ENCODE measurements around the gene ZFYVE19.

ZFYVE19 gene, protein sequence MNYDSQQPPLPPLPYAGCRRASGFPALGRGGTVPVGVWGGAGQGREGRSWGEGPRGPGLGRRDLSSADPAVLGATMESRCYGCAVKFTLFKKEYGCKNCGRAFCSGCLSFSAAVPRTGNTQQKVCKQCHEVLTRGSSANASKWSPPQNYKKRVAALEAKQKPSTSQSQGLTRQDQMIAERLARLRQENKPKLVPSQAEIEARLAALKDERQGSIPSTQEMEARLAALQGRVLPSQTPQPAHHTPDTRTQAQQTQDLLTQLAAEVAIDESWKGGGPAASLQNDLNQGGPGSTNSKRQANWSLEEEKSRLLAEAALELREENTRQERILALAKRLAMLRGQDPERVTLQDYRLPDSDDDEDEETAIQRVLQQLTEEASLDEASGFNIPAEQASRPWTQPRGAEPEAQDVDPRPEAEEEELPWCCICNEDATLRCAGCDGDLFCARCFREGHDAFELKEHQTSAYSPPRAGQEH

DNA sequence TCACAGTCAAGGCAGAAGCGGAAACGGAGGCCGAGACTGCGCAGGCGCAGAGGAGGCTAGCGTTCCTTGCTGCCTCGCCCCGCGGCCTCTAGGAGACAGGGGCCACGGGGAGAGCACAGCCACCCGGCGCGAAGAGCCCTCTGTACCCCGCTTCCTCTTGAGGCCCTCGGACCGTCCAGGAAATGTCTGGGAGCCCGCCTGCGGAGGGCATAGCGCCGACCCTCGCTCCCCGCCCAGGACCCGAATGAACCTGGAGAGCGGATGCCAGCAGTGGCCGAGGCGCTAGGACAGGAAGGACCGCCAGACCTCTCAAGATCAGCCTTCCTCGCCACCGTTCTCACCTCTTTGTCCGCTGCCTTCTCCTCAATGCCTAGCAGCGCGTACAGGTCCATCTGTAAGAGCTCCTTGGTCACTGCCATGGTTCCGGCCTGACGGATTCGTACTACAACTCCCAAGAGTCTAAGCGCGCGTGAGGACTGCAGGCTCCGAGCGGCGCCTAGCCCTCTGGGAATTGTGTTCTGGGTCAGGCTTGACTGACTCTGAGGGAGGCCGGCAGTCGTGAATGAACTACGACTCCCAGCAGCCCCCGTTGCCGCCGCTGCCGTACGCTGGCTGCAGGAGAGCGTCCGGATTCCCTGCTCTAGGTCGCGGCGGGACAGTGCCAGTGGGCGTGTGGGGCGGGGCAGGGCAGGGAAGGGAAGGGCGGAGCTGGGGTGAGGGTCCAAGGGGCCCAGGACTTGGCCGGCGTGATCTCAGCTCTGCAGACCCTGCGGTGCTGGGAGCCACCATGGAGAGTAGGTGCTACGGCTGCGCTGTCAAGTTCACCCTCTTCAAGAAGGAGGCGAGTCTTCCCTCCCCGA is at the start of gene ZFYVE19, which contains the start of gene DNAJC17:
Gene ZFYVE19 (plus strand): TSS at position 62 of the 860 bp plus-strand sequence. CDS start 501 bp downstream, at position 563.
Gene DNAJC17 (minus strand): TSS at position 446 of the 860 bp plus-strand sequence. CDS start 27 bp downstream, at position 419.
- DNase-seq: peak; percentile 96

DNA sequence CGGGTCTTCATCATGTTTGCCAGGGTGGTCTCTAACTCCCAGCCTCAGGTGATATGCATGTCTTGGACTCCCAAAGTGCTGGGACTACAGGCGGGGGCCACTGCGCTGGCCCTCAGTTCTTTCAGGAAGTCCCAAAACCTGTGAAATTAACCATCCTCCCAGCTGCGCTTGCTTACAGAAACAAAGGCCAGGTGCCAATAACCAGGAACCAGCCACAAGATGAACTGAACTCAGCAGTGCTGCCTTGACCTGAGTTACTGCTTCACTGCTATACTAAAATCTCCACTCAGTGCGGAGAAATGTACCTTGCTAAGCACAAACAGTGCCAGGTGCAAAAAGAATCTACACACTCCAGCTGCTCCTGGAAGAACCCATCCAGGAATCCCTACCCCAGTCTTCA is 46.9 kb upstream of the ZFYVE19 start:
- DNase-seq: no peak

DNA sequence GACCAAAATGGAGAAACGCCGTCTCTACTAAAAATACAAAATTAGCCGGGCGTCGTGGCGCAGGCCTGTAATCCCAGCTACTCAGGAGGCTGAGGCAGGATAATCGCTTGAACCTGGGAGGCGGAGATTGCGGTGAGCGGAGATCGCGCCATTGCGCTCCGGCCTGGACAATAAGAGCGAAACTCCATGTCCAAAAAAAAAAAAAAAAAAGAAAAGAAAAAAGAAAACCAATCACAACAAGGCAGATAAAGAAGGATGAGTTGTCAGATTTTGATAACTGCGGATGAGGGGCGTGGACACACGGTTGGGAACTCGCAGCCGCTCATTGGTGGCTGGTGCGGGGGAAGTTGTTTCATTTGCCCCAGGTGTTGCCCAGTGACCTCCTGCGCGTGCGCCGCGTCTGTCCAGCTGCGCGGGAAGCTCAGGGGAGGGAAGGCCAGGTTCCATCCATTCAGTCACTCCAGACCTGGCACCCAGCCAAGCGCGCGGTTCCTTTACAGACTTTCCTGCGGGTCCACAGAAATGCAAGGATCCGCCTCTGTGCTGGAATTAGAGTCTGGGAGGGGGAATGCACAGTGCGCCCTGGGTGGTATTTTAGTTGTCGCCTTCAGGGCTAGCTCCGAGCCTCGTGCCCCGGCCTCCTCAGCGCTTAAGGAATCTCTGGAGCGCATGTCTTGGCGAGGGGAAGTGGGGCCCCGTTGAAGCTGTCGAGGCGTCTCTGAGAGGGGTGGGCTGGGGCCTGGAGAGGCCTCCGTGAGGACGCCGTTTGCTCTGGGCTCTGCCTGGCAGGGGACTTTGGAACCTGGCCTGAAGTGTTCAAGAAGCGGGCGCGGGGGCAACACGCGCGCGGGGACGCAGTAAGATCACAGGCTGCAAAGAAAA is 43.7 kb upstream of the ZFYVE19 start:
- peak; percentile 70 for DNase-seq

DNA sequence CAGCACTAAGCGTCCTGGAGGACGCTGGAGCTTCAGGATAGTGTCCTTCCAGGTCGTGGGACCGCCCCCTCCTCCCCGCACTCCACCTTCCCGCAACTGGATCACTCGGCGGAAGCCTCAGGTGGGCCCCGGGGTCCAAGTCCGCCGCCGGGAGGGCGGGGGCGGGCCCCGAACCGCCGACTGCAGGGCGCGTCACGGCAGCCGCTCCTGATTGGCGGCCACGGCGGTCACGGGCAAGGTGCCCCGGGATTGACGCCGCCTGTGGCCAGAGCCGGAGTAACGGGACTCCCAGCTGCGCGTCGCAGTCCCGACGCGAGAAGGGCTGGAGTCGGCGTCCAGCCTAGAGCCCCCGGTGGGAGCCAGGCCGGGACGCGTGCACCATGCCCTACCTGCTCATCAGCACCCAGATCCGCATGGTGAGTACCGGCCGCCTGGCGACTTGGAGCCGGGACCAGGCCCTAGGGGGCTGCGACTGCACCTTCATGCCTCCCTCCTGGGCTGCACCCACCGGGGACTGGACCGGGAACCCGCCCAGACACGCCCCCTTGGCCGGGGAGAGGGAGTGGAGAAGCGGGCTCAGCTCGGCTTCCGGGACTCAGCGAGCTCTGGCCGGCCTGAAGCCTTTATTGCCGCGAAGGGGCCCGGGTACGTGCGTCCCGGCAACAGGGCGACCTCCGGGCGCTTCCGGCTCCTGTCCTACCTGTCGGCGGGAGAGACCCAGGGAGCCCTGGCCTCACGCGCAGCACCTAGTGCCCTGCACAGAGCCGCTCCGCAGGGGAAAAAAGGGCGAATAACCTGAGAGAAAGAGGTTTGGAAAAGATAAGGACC is 42.9 kb upstream of the ZFYVE19 start, which contains the start of gene GCHFR:
Gene GCHFR (plus strand): TSS at position 268 of the 828 bp plus-strand sequence. CDS start 113 bp downstream, at position 381.
- DNase-seq: peak; percentile 80

DNA sequence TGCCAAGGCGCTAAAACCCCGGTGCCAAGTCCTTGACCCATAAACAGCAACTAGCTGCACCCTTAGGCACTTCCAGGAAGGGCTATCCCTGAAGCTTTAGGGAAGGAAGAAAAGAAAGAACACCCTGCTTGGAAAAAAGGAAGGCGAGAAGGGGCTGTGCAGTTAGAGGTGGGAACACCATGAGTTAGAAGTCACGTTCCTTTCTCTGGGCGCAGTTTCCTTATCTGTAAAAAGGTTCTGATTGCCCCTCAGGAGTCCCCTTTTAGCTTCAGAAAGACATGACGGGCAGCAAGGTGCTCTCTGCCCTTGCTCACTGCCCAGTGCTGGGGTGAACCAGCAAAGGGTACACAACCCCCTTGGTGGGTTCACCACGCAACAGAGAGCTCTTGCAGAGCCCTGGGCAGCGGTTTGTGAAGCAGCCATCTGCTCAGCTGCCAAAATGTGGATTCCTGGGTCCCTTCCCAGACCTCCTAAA is 42.2 kb upstream of the ZFYVE19 start:
- DNase-seq: no peak

DNA sequence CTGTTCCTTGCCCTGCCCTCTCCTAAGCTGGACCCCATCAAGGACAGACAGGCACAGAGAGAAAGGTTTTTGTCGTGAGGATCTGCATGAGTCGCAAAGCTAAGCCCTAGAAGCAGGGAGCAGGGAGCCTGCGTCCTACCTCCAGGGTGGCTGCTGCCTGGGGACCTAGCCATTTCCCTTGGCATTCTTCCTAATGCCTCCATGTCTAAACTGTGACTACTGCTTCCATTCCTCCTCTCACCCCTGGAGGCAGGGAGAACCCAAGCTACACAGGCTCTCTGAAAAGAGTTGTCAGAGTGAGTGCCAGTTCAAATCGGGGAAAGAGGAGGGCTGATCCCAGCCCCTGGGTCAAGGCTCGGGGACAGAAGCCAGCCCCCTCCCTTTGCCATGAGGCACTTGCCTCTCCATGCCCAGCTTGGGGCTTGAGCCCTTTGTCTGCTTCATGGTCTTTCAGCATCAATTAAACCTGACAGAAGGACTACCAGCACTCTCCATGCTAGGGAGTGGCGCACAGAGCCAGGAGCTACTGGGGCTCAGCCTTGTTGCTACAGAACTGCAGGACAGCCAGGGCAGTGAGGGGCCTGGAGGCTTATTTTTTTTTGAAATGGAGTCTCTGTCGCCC is 40.6 kb upstream of the ZFYVE19 start:
- DNase-seq: no peak

DNA sequence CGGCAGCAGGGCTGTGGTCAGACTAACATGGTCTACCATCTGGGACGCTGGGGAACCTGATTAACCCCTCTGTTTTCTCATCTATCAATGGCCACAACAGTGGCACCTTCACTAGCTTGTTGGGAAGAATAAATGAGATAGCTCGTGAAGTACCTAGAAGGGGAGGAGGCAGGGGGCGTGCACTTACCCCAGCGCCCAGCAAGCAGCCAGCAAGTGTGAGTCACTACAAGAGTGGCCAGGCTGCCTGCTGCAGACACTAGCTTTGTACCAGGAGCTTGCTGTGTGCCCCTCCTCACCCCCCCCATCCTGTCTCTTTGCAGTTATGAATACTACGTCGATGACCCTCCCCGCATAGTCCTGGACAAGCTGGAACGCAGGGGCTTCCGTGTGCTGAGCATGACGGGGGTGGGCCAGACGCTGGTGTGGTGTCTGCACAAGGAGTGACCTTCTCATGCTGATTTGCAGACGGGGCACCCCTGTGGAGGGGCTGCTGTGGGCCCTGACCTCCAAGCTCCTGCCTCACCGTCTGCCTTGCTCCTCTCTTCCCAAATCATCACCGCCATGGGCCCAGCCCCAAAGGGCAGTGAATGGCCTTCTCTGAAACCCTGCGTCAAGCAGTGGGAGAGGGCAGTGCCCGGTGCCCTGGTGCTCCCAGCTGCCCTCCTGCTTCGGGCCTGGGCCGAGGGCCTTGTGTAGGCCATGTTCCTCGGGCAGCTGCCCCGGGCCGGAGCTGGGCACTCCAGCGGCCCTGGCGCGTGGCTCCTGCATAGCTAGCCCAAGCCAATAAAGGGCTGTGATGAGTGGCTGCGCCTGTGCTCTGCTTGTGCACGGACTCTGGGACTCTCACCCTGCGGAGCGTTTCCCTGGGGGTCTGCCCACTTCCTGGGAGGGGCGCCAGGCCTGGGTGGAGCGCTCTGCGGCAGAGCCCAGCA is 39.7 kb upstream of the ZFYVE19 start:
- DNase-seq: no peak

DNA sequence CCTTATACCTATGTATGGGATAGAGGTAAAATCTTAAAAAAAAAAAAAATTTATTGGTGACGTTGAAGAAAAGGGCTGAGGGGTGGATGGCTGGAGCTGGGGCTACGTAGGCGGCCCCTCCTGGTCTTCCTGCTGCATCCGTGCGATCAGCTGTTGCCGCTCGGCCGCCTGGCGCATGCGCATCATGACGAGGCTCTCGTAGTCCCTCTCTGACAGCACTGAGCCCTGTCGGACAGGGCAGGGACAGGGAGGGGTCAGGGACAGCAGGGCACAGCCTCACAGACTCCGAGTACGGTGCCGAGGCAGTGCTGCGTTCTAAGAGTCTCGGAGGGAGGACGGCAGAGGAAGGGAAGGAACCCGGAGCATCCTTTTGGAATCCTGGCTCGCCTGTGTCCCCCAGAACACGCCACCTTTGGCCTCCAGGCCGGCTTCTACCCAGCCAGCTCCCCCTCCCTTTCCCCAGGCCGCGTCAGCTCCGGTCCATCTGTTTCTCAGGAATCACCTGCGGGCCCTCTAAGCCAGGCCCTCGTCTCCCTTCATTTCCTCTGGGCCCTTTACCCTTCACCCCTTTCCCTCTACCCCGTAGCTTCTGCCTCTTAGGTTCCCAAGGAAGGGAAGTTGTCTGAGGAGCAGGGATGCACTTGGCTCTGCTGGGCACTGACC is 38.9 kb upstream of the ZFYVE19 start:
- DNase-seq: no peak

DNA sequence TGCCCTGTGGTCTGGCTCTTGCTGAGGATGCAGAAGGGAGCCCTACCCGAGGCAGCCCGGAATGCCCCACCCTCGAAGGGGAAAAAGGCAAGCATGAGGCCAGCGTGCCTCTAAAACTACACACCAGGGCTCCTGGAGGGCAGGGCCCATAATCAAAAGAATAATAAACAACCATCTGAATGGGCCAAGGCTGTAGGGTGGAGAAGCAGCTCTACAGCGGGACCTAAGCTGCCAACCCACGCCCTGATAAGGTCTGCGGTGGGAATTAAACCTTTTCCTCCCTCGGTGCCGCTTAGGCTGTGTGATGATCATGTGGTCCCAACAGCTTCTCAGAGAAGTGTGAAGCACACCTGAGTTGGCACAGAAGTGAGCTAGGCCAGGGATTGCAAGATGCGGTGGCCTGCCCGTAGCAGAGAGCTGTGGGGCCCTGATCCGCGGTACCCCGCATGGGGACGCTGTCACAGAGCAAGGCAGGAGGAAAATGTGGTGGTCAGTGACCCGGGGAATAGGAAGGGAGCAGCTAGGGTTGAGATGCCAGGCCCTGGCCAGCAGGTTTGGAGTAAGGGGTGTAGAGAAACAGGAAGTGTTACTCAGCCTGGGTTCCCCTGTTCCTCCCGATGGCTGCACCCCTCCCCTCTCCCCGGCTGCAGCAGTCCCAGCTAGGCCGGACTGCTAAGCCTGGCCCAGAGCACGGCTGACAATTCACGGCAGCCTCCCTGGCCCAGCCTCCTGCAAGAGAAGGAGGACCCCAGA is 38.2 kb upstream of the ZFYVE19 start:
- no peak for DNase-seq

DNA sequence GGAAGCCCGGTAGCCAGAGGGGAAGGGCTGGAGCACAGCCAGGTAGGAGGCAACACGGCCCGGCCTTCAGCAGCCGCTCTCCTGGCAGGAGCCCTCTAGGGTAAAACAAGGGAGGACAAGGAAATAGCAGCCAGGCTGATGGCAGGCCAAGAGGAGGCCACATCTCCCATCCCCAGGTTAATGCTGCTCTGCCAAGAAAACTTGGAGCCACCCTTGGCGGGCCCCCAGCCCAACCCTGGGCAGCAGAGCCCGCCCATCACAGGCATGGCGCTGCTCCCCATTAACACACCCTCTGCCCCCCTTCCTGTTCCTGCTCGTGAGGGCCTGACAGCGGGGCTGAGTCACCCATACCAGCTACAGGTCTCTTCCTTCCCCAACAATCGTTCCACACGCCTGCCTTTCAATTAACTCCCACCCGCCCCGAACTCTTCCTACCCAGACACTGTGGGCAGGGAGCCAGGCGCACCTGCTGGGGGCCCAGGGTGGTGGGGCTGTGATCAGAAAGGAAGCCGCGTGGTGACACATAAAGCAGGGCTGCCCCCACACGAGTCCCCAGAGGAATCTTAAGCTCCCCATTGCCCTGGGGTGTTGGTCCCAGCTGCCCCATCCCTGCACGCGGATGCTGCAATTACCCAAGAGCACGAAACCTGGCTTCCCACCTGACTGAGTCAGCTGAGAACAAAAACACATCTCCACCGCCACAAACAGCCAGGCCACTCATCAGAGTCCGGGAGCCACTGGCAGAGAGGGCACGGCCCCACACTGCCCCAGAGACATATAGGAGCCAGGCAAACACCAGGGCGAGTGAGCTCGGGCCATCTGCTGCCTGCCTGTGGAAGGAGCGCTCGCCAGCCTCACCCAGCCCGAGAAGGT is 37.4 kb upstream of the ZFYVE19 start, which contains the start of gene C15orf62:
Gene C15orf62 (plus strand): TSS at position 707 of the 873 bp plus-strand sequence. CDS start 516 bp downstream, outside the sequence.
- peak; percentile 80 for DNase-seq

DNA sequence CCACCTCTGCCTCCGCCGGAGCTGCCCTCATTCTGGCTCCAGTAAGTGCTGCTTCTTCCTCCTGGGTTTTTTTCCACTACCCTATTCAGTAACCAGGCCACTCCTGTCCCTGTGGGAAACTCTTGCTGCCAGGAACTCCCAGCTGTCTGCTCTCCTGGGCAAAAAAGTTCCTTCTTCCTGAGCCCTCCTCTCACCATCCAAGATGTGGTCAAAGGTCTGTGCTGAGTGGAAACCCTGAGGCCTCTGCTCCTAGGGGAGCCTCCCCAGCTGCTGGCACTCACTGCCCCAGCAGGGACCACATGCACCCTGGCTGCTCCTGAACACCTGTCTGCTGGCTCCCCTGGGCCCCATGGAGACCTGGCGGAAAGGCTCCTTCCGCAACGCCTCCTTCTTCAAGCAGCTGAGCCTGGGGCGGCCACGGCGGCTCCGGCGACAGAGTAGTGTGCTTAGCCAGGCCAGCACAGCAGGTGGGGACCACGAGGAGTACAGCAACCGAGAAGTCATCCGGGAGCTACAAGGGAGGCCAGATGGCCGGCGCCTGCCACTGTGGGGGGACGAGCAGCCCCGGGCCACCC is 36.7 kb upstream of the ZFYVE19 start:
- DNase-seq: no peak

DNA sequence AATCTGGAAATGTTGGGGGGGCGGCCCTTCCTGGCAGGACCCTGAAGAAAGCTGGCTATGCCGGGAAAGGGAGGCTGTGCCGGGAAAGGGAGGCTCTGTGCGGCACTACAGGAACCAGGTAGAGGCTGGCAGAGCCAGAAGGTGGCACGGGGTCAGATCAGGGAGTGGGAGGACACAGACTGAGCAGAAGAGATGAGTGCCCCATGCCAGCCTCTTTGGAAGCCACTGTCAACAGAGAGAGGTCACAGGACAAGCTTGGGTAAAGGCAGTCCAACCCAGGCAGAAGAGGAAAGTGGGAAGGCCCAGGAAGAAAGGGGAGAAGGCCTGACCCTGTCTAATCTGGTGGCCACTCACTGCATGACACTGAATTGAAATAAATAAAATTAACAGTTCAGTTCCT is 35.6 kb upstream of the ZFYVE19 start:
- DNase-seq: no peak

DNA sequence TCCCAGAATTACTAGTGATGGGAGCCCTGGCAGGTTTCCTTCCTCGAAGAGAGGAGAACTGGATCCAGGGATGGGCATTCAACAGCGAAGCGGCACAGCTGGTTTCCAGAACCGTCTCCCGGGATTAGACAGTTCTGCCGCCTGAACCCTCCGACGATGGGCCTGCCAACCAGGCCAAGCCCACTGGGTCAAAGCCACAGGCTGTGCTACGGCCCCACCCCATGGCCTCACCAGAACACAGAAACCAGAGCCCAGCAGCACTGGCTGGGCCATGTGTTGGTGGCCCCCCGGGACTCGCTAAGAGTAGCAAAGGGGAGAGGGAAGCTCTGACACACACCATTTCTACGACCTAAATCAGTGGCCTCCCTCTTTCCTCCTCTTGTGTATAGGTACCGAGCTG is 34.9 kb upstream of the ZFYVE19 start:
- DNase-seq: no peak

DNA sequence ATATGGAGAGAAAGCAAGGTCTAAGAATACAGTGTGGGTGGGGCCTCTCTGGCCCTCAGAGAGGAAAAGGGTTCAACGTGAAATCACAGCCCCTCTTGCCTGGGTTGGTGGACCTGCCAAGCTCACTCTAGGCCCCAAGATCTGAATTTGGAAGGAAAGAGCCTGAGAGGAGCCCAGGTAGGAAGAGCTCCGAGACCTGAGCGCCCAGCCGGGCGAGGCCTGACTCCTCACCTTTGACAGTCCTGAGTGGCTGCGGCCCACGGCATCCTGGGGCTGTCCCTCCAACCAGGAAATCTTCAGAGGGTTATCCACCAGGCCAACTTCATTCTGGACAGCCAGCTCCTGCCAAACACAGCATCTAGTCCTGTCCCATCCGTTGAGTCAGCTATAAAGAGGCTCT is 33.4 kb upstream of the ZFYVE19 start:
- no peak for DNase-seq

DNA sequence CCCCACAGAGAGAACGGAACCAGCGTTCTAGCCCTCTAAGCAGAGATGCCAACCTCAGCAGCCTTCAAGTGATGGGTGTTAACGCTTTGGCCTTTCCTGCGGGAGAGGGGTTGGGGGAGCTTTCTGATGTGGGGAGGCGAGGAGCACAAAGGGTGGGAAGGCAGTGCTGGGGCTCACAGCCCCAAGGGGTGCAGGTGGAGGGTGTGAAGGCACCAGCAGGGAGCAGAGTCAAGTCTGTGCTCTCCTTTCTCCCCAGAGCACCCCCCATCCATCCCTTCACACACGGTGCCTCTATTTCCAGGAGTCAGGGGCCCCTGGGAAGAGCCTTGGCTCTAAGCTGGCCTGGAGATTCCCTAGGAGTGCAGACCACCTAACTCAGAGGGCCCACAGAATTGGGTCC is 33.0 kb upstream of the ZFYVE19 start:
- DNase-seq: no peak

DNA sequence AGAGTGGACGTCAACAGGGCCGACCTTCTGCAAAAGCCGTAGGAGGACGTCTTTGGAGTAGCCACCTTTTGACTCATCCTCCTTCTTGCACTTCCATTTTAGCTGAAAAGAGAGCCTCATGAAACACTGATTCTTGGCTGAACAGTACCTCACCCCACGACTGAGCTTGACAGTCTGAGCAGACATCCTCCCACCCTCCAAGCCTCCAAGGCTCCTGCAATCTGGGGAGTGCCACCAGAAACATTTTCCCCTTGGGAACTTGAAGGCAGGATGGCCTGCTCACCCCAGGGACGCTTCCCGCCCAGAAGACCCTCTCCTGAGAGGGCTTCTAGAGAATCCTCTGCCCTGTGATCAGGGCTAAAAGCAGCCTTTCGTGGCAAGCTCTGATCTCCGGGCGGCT is 31.9 kb upstream of the ZFYVE19 start:
- no peak for DNase-seq
